Activated naive CD4-positive, alpha-beta T cell treated with Interleukin-2 at 50 U/mL for 16 hours (primary cell): ENCODE results near the gene KCP.
A peak's percentile ranks its signal among the peaks of the same experiment; 100 is the strongest.

ENCODE experiments used
- DNase-seq: peaks from one replicate; pipeline ENCODE4 v3.0.0-alpha.2; 2020

Gene KCP

GRCh38 chr7:128852537-128853254 is 57.8 kb downstream of the KCP start:
- DNase-seq: no peak

GRCh38 chr7:128849804-128850490 is 60.6 kb downstream of the KCP start:
- no peak for DNase-seq

GRCh38 chr7:128849156-128849515 is 61.4 kb downstream of the KCP start:
- DNase-seq: no peak

- no peak for DNase-seq
Observed at GRCh38 chr7:128848289-128849155, 62.0 kb downstream of the KCP start.

GRCh38 chr7:128847721-128848211 is 62.7 kb downstream of the KCP start:
- DNase-seq: no peak

GRCh38 chr7:128846781-128847444 is 63.6 kb downstream of the KCP start:
- no peak for DNase-seq

GRCh38 chr7:128845987-128846386 is 64.5 kb downstream of the KCP start:
- no peak for DNase-seq

- DNase-seq: no peak
Observed at GRCh38 chr7:128845475-128845874, 65.0 kb downstream of the KCP start.

GRCh38 chr7:128844777-128845311 is 65.7 kb downstream of the KCP start:
- no peak for DNase-seq

GRCh38 chr7:128843938-128844621 is 66.4 kb downstream of the KCP start:
- no peak for DNase-seq

GRCh38 chr7:128842674-128843641 is 67.6 kb downstream of the KCP start:
- no peak for DNase-seq

- DNase-seq: peak; percentile 66
Observed at GRCh38 chr7:128841921-128842673, 68.4 kb downstream of the KCP start.

GRCh38 chr7:128841171-128841690 is 69.3 kb downstream of the KCP start:
- no peak for DNase-seq

GRCh38 chr7:128840326-128841170 is 70.0 kb downstream of the KCP start:
- no peak for DNase-seq

- DNase-seq: no peak
Observed at GRCh38 chr7:128839751-128840177, 70.7 kb downstream of the KCP start.

GRCh38 chr7:128838981-128839731 is 71.4 kb downstream of the KCP start:
- no peak for DNase-seq

GRCh38 chr7:128838109-128838779 is 72.3 kb downstream of the KCP start:
- no peak for DNase-seq
